Mucosa of gallbladder (tissue), 1 donor: ENCODE data around the gene ADRA2C. TPM values are rescaled to one million over a fixed set of nuclear protein-coding genes. Genes with fewer than 3 reads are reported as not detected.

Experiments used
- DNase-seq: peaks from one replicate; pipeline ENCODE4 v3.0.0-alpha.2; 2020; ENCODE audit warnings: low spot score
- total RNA-seq: library from RNA; stranded (reverse); gene quantifications from one replicate; pipeline ENCODE4 v1.2.1, GENCODE V29; 2021
- donor health status: DM: no; HTN: no; CAD: no.

ADRA2C gene
- total RNA-seq, 1 donor from 2014 or later = 6.4 TPM

- no peak for DNase-seq
Observed at GRCh38 chr4:3793545-3793944, 27.4 kb downstream of the ADRA2C start.

- DNase-seq = no peak
Observed at GRCh38 chr4:3796960-3797359, 30.8 kb downstream of the ADRA2C start.

GRCh38 chr4:3797831-3798790 lies 31.9 kb downstream of the ADRA2C start:
- no peak for DNase-seq

DNA sequence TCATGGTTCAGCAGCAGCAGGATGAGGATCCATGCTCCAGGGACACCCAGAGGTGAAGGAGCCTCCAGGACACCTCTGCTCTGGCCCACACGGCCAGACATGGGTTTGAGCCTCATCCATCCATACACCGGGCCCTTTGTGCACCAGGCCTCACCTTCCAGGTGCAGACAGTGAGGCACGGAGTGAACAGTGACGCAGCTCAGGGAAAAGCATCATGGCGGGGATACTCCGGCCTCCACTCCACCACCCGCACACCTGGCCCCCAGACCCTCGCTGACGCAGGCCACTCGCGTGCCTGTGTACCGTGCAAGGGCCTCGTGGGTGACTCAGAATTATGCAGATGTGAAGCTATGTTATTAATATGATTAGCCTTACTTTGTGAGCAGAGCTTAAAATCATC lies 33.3 kb downstream of the ADRA2C start:
- DNase-seq = no peak

- DNase-seq = no peak
Observed at GRCh38 chr4:3800351-3800750, 34.2 kb downstream of the ADRA2C start.

GRCh38 chr4:3801521-3801920 lies 35.3 kb downstream of the ADRA2C start:
- DNase-seq = no peak

- DNase-seq = no peak
Observed at GRCh38 chr4:3801931-3802550, 35.9 kb downstream of the ADRA2C start.

DNA sequence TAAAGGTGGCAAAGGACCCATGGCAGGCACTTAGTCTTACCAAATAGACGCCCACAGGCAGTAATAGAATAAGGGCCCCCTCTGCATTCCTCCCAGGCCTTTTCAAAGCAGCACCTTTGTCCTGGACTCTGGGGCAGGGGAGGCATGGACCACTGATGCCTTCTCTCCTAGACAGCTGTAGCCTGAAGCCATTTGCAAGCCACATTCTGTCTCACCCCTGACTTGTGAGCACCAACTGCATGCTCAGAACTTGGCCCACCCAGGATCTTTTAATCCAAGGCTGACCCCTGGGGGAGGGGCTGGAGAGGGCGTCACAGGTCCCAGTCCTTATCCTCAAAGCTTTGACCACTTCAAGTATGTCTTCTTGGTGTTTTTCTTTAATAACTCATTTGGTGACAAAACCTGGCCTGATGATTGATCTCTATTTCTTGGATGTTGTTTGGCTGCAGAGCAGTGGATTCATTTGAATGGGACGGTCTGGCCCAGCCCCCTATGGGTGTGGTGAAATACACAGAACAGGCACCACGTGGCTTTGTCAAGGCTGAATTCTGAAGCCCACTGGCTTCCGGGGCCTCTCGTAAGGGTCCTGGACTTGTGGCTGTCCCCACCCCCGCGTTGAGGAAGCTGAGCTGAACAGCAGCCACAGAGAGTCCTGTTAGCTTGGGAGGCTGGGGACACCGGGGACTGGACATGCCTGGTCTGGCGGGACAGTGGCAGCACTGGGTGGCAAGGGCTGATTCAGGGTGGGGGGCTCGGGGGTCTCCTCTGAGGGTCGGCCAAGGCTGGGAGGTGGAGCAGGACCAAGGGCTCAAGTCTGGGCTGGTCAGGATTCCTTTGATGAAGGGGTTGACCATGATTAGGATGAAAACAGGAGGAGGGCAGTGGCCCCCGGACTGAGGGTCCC lies 36.6 kb downstream of the ADRA2C start:
- no peak for DNase-seq

DNA sequence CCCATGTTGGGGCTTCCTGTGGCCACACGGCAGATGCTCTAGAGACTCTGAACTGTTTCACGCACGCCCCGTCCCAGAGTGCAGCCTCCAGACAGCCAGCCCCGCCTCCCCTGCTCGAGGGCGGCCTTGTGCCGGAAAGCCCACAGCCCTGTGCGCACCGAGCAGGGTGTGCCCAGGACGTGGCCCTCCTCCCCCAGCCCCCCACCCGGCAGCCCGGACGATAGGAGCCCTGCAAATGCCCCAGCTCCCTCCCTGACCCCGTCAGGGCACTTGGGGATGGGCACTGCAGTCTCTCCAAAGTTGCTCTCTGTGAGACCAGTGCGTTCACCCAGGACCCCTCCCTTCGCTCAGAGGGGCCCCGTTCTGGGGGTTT lies 37.3 kb downstream of the ADRA2C start:
- DNase-seq = no peak

- no peak for DNase-seq
Observed at GRCh38 chr4:3803946-3804345, 37.8 kb downstream of the ADRA2C start.

- DNase-seq = no peak
Observed at GRCh38 chr4:3805026-3805425, 38.8 kb downstream of the ADRA2C start.

DNA sequence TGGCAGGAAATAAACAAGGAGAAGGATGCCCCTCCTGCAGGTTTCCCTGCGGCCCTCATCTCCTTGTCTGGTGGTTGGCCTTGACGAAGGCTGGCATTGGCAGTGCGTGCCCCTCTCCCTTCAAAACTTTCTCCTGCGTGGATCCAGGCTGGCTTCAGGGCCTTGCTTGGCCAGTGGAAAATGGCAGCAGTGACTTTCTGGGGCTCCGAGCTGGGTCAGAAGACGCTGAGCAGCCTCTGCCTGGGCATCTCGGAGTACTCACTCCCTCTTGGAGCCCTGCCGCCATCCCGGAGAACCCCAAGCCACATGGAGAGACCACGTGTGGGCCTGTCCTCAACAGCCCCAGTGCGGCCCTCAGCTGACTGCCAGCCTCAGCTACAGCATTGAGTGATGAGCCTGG lies 39.5 kb downstream of the ADRA2C start:
- DNase-seq = no peak

DNA sequence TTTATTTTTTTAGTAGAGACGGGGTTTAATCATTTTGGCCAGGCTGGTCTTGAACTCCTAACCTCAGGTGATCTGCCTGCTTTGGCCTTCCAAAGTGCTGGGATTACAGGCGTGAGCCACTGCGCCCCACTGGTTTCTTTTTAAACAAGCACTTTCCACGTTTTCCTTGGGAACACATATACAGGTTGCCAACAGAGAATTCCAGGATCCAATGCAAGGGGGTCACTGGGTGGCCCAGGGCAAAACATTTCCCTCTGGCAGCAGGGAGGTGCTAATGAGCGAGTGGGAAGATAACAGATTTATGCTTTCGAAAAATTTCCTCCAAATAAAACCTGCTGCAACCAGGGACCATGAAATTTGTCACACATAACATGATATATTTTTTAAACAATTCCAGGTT lies 41.1 kb downstream of the ADRA2C start:
- no peak for DNase-seq

- no peak for DNase-seq
Observed at GRCh38 chr4:3807822-3808496, 41.8 kb downstream of the ADRA2C start.

DNA sequence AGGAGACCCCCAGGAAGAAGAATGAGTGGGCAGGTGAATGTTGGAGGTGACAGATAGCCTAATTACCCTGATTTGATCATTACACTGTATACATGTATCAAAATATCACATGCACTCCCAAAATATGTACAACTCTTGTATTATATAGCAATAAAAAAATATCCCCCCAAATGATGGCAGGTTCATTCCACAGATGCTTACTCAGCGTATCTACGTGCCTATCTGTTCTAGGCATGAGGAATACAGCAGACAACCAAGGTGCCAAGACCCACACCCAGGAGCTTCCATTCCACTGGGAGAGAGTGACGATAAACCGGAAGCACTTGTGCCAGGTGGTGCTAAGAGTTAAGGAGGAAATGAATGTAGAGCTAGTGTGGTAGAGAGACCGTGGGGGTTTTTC lies 42.4 kb downstream of the ADRA2C start:
- DNase-seq = no peak

DNA sequence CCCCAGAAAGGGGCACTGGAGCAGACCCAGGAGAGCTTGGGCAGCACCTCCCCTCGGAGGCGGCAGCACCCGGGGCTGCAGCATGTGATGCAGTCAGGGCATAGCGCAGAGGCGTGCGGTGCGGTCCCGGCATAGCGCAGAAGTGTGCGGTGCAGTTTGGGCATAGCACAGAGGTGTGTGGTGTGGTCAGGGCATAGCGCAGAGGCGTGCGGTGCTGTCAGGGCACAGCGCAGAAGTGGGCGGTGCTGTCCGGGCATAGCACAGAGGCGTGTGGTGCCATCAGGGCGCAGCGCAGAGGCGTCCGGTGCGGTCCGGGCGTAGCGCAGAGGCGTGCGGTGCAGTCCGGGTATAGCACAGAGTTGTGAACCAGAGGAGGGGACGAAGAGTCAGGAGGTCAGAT lies 42.8 kb downstream of the ADRA2C start:
- DNase-seq = no peak

DNA sequence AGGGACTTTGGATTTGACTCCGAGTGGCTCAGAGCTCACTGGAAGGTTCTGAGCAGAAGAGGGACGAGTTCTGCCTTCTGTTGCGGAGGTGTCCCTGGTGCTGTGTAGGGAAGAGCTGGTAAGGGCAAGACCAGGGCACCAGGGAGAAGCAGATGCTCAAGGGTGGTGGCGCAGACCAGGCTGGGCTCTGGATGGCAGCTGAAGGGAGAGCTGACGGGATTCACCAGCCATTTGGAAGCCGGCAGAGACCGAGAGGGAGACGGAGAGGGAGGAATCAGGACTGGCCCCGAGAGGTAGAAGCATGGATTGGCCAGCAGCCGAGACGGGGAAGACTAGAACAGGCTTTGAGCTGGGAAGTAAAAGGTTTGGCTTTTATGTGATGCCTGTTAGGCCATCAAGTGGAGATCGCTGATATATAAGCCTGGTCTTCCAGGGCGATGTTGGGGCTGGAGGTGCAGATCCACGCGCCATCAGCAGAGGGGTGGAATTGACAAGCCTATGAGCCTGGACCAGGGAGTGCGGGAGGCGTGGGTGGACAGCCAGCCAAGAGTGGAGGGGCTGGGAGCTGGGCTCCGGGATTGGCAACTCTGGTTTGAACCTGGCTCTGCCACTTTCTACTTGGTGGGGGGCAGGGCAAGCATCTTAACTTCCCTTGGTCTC lies 43.4 kb downstream of the ADRA2C start:
- no peak for DNase-seq

DNA sequence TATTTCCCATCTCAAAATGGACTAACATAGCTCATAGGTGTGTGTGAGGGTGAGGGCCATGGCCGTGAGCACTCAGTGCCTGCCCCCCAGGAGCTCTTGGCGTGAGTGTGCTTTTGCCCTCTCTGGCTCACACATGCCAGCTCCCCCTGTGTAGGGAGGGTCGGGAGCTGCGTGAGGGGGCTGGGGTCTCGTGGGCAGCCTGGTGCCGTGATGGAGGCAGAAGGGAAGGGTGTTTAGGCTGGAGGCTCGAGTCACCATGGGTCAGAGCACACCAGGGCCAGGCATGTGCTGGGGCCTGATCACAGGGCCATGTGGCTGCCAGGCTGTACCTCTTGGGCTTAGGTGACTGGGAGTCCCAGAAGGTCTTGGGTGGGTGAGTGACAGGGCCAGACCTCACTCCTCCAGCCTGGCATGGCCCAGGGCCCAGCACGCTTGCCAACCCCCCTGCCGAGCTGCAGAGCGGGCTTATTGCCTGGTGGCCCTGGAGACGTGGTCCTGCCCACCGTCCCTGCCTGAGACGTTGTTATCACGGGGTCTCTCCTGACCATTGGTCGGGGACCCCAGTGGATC lies 44.0 kb downstream of the ADRA2C start:
- no peak for DNase-seq

- DNase-seq = no peak
Observed at GRCh38 chr4:3810796-3811485, 44.8 kb downstream of the ADRA2C start.

- no peak for DNase-seq
Observed at GRCh38 chr4:3811621-3812020, 45.4 kb downstream of the ADRA2C start.
